GM12878 (cell line): ENCODE data around the gene TXNDC8. TPM values are rescaled to one million over a fixed set of nuclear protein-coding genes. Genes with fewer than 3 reads are reported as not detected.

Source experiments
- ATAC-seq: fragments of 200-7000 bp; cut with Tn5 transposase; 3 replicates; pipeline ENCODE4 v1.9.1; 2020; ENCODE audit warnings: mild to moderate bottlenecking, moderate library complexity
- BruUV-seq: library from RNA; stranded (reverse); fragments of 400-500 nt; replicated peaks from 2 replicates; lab custom pipeline; 2021; lab: Mats Ljungman, UMichigan
- CTCF ChIA-PET: fragments of 300-600 bp; sonication (Branson Sonifier 250); formaldehyde crosslinking; extraction: SDS; loops from one replicate; lab custom pipeline; 2021; ENCODE audit warnings: inconsistent platforms; lab: Yijun Ruan, JAX
- POLR2A ChIA-PET: fragments of 350-600 bp; formaldehyde crosslinking; extraction: SDS; loops from one replicate; lab custom pipeline; 2021; ENCODE audit warnings: inconsistent platforms; lab: Charles Lee
- RAD21 ChIA-PET: fragments of 300-600 bp; sonication (Branson Sonifier 250); formaldehyde crosslinking; loops from one replicate; lab custom pipeline; 2023; ENCODE audit warnings: antibody characterized with exemption; ENCODE audit not compliant: unreplicated experiment; lab: Charles Lee
- SMC1A ChIA-PET: fragments of 300-600 bp; sonication (Branson Sonifier 250); formaldehyde crosslinking; loops from one replicate; lab custom pipeline; 2023; ENCODE audit not compliant: unreplicated experiment, uncharacterized antibody; lab: Charles Lee
- DNase-seq: peaks from one replicate; pipeline ENCODE4 v3.0.0-alpha.2; 2011; ENCODE audit warnings: low read depth, low spot score
- FAIRE-seq: peaks from 3 replicates; lab custom pipeline; 2011; peaks lifted over from hg19 to GRCh38; lab: Jason Lieb, UNC
- H2AFZ ChIP-seq: 2 replicates; pipeline ENCODE4 v1.6.0; 2011; ENCODE audit warnings: low read depth, low read length, control low read depth; ENCODE audit not compliant: control insufficient read depth
- H3K27ac ChIP-seq: 2 replicates; pipeline ENCODE4 v1.5.1; 2011; ENCODE audit warnings: control low read depth; ENCODE audit not compliant: control insufficient read depth, insufficient read depth
- H3K27me3 ChIP-seq, 2 experiments: replicated peaks in 1 of 2; 2 replicates each; pipeline versions ENCODE4 v1.6.0 to v1.6.1; 2011; ENCODE audit warnings: low read length in 1 of 2; ENCODE audit not compliant: control insufficient read depth in 2 of 2, insufficient read depth in 2 of 2
- H3K36me3 ChIP-seq, 2 experiments: 2 replicates each; pipeline ENCODE4 v1.5.1; 2011; ENCODE audit warnings: low read length in 1 of 2; ENCODE audit not compliant: control insufficient read depth in 2 of 2, insufficient read depth in 2 of 2
- H3K4me1 ChIP-seq: 2 replicates; pipeline ENCODE4 v1.6.1; 2011; ENCODE audit warnings: mild to moderate bottlenecking, low read length, moderate library complexity, mixed read lengths; ENCODE audit not compliant: control insufficient read depth, insufficient read depth
- H3K4me2 ChIP-seq: 2 replicates; pipeline ENCODE4 v1.6.0; 2011; ENCODE audit warnings: control low read depth; ENCODE audit not compliant: control insufficient read depth, insufficient read depth
- H3K4me3 ChIP-seq: fragments of 200-600 bp; sonication (generic); 2 replicates; pipeline ENCODE4 v1.5.1; 2016
- H3K79me2 ChIP-seq: 2 replicates; pipeline ENCODE4 v1.6.0; 2011; ENCODE audit warnings: low read length; ENCODE audit not compliant: control insufficient read depth, insufficient read depth
- H3K9ac ChIP-seq: 2 replicates; pipeline ENCODE4 v1.8.0; 2011; ENCODE audit warnings: low read length, control low read depth, mixed read lengths; ENCODE audit not compliant: control insufficient read depth, insufficient read depth
- H3K9me3 ChIP-seq: replicated peaks from 3 replicates; pipeline ENCODE4 v1.5.1; 2011; ENCODE audit warnings: mild to moderate bottlenecking, low read length; ENCODE audit not compliant: control insufficient read depth, insufficient read depth
- H4K20me1 ChIP-seq: 2 replicates; pipeline ENCODE4 v1.6.0; 2011; ENCODE audit not compliant: control insufficient read depth, insufficient read depth
- FOXK2 ChIP-seq: fragments of 450-650 bp; IDR thresholded peaks from 2 replicates; pipeline ENCODE4 v1.6.1; 2017; ENCODE audit warnings: mild to moderate bottlenecking, moderate library complexity
- HDAC6 ChIP-seq: fragments of 200-600 bp; sonication (generic); IDR thresholded peaks from one replicate; pipeline ENCODE4 v1.8.0; 2017; ENCODE audit warnings: antibody characterized with exemption; ENCODE audit not compliant: unreplicated experiment
- SKIL ChIP-seq: fragments of 450-650 bp; IDR thresholded peaks from 2 replicates; pipeline ENCODE4 v1.6.1; 2017; ENCODE audit warnings: mild to moderate bottlenecking, low read depth, inconsistent platforms; ENCODE audit not compliant: poor library complexity, severe bottlenecking
- SREBF1 ChIP-seq: IDR thresholded peaks from 2 replicates; pipeline ENCODE4 v1.6.1; 2012; ENCODE audit warnings: mild to moderate bottlenecking, low read length
- WGBS: methylation state at CpG from one replicate; pipeline ENCODE4 v1.1.6; 2016; ENCODE audit warnings: low lambda C conversion rate; ENCODE audit not compliant: insufficient replicate concordance, insufficient coverage; ENCODE audit errors: missing lambda C conversion rate; 5-methylcytosine and 5-hydroxymethylcytosine counted together
- in situ Hi-C: fragments of 300-500 bp; cut with MboI; formaldehyde crosslinking; loops from 9 replicates; pipeline ENCODE4 v1.14.3; 2018; ENCODE audit warnings: mixed read lengths
- intact Hi-C: fragments of 100-400 bp; cut with micrococcal nuclease; formaldehyde crosslinking; loops from one replicate; pipeline ENCODE4 v1.14.2; 2022; ENCODE audit not compliant: unreplicated experiment
- polyA plus RNA-seq, 11 experiments: library from polyadenylated mRNA; depleted of rRNA in 4 of 11; unstranded in 6 of 11; stranded (reverse) in 5 of 11; fragments of >200 nt; fragmentation: Nextera tagmentation in 4 of 11; fragmentation: Illumina TruSeq in 1 of 11; extraction: Ambion mirVana in 4 of 11; extraction: Trizol in 1 of 11; gene quantifications; 1 replicate in 1 of 11; 2 replicates in 10 of 11; pipeline versions ENCODE4 v1.2.1 to v1.2.3, GENCODE V29; 2011 to 2016; ENCODE audit warnings: inconsistent platforms in 2 of 11, missing spikeins in 2 of 11, low read depth in 1 of 11
- total RNA-seq, 4 experiments: library from RNA; depleted of rRNA in 3 of 4; stranded (reverse); fragments of >200 nt in 3 of 4; fragmentation: Illumina TruSeq in 1 of 4; extraction: Trizol in 1 of 4; gene quantifications; 2 replicates each; pipeline versions ENCODE4 v1.2.1 to v1.2.3, GENCODE V29; 2013 to 2021
- TF ChIP-seq, protein P1 (sequence below): fragments of 450-650 bp; formaldehyde crosslinking; IDR thresholded peaks from 2 replicates; pipeline ENCODE4 v1.4.0; 2022; ENCODE audit warnings: mild to moderate bottlenecking, moderate library complexity
- TF ChIP-seq, protein P2 (sequence below): IDR thresholded peaks from 2 replicates; pipeline ENCODE4 v1.6.1; 2011; ENCODE audit warnings: borderline replicate concordance, low read depth, mild to moderate bottlenecking, moderate library complexity, mixed read lengths, low read length; ENCODE audit not compliant: insufficient read depth; ENCODE audit errors: extremely low read length

TXNDC8 gene
- total and polyA plus RNA-seq, 10 of the 15 experiments (the other 5 are each of a cell fraction or from before 2014, with no cell fraction given): not detected

- ChIA-PET POLR2A (no interaction called here), CTCF (no interaction called here), SMC1A (no interaction called here), RAD21 (no interaction called here)
- WGBS: 42% methylated on average over 3 of the region's 3 CpGs
- no peak overlapping the region for H3K9ac ChIP-seq
- no peaks in the 10 kb centered on the region for H3K36me3 ChIP-seq
- intact Hi-C loops: no loop called here
- ATAC-seq: no peak
- in situ Hi-C loops: no loop called here
- H3K4me1 ChIP-seq: no peaks in the 10 kb centered on the region
- no peaks in the 10 kb centered on the region for H3K27me3 ChIP-seq
- H4K20me1 ChIP-seq: no peaks in the 10 kb centered on the region
- DNase-seq: no peak
- H3K79me2 ChIP-seq: no peaks in the 10 kb centered on the region
- H3K4me2 ChIP-seq: no peak overlapping the region
- no peak overlapping the region for H2AFZ ChIP-seq
- TF ChIP-seq, protein P1, sequence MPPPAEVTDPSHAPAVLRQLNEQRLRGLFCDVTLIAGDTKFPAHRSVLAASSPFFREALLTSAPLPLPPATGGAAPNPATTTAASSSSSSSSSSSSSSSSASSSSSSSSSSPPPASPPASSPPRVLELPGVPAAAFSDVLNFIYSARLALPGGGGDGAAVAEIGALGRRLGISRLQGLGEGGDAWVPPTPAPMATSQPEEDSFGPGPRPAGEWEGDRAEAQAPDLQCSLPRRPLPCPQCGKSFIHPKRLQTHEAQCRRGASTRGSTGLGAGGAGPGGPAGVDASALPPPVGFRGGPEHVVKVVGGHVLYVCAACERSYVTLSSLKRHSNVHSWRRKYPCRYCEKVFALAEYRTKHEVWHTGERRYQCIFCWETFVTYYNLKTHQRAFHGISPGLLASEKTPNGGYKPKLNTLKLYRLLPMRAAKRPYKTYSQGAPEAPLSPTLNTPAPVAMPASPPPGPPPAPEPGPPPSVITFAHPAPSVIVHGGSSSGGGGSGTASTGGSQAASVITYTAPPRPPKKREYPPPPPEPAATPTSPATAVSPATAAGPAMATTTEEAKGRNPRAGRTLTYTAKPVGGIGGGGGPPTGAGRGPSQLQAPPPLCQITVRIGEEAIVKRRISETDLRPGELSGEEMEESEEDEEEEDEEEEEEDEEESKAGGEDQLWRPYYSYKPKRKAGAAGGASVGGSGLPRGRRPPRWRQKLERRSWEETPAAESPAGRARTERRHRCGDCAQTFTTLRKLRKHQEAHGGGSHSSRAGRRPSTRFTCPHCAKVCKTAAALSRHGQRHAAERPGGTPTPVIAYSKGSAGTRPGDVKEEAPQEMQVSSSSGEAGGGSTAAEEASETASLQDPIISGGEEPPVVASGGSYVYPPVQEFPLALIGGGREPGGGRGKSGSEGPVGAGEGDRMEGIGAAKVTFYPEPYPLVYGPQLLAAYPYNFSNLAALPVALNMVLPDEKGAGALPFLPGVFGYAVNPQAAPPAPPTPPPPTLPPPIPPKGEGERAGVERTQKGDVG: no peak
- TF ChIP-seq FOXK2 (no peak), HDAC6 (no peak), SKIL (no peak), SREBF1 (no peak)
- TF ChIP-seq, protein P2, sequence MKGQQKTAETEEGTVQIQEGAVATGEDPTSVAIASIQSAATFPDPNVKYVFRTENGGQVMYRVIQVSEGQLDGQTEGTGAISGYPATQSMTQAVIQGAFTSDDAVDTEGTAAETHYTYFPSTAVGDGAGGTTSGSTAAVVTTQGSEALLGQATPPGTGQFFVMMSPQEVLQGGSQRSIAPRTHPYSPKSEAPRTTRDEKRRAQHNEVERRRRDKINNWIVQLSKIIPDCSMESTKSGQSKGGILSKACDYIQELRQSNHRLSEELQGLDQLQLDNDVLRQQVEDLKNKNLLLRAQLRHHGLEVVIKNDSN: no peak
- BruUV-seq: no TSS peak
- H3K4me3 ChIP-seq: no peak overlapping the region
- H3K27ac ChIP-seq: no peak overlapping the region
- no peaks in the 10 kb centered on the region for H3K9me3 ChIP-seq
- FAIRE-seq: no peak
These were observed 67.3 kb downstream of the TXNDC8 start for GRCh38 chr9:110270211-110270995.
